ENCODE data around the gene NR2F1-AS1.

- no peak for TF ChIP-seq CTCF (IDR thresholded peaks at IDR 0.05; ENCODE audit: extremely low read depth in 1 of 2, insufficient read depth in 1 of 2, low read depth in 1 of 2, low read length in 2 of 2)
- TF ChIP-seq POLR2AphosphoS5 (IDR thresholded peaks at IDR 0.05; ENCODE audit: insufficient read depth, low read depth, low read length) = no peak
- TF ChIP-seq EZH2 (IDR thresholded peaks at IDR 0.05; ENCODE audit: borderline replicate concordance, low read depth, low read length, severe bottlenecking) = no peak
- no peak for TF ChIP-seq JUN (IDR thresholded peaks at IDR 0.05; ENCODE audit: borderline replicate concordance, insufficient read depth, insufficient read length, low read depth)
- no peak for TF ChIP-seq MYC (IDR thresholded peaks at IDR 0.05; ENCODE audit: low read depth, low read length)
- no peak for TF ChIP-seq POLR2A (IDR thresholded peaks at IDR 0.05; ENCODE audit: low read depth, low read length)
- no peak for TF ChIP-seq GATA2 (IDR thresholded peaks at IDR 0.05; ENCODE audit: insufficient read depth, insufficient read length, low read depth, low read length)
- no peak for TF ChIP-seq MAX (IDR thresholded peaks at IDR 0.05; ENCODE audit: insufficient read depth, insufficient read length)
These were observed 29.7 kb upstream of the NR2F1-AS1 start for GRCh38 chr5:93610581-93611272.
